ENCODE results near the gene WNK2.

GRCh38 chr9:93138171-93138764 is 45.7 kb upstream of the WNK2 start:
- no peak for TF ChIP-seq CTCF (conservative IDR thresholded peaks at IDR 0.05 in 1 of 2, IDR thresholded peaks at IDR 0.05 in 1 of 2; ENCODE audit: extremely low read depth in 1 of 2, insufficient read depth in 1 of 2, low read depth in 1 of 2, low read length in 2 of 2)
- no peak for TF ChIP-seq EZH2 (IDR thresholded peaks at IDR 0.05; ENCODE audit: borderline replicate concordance, low read length)

Data from mammary epithelial cell (primary cell).